H9 (cell line): Measurements from ENCODE around the gene POU6F2. TPM values are rescaled to one million over a fixed set of nuclear protein-coding genes. Genes with fewer than 3 reads are reported as not detected.

Experiments used
- DNase-seq: peaks from one replicate; pipeline ENCODE4 v3.0.0-alpha.2; 2017
- H2AFZ ChIP-seq: one replicate; pipeline ENCODE4 v1.6.1; 2013; ENCODE audit warnings: mild to moderate bottlenecking, low read length, control low read depth, moderate library complexity
- H2AK5ac ChIP-seq: 2 replicates; pipeline ENCODE4 v1.6.1; 2013; ENCODE audit warnings: low read length, control low read depth, mixed read lengths; ENCODE audit not compliant: insufficient read length
- H2BK120ac ChIP-seq: one replicate; pipeline ENCODE4 v1.6.1; 2013; ENCODE audit warnings: low read depth, mild to moderate bottlenecking, low read length, control low read depth, inconsistent platforms; ENCODE audit not compliant: poor library complexity, severe bottlenecking
- H2BK12ac ChIP-seq: 2 replicates; pipeline ENCODE4 v1.6.1; 2013; ENCODE audit warnings: low read length, control low read depth, mixed read lengths, low read depth; ENCODE audit not compliant: insufficient read length
- H2BK15ac ChIP-seq: 2 replicates; pipeline ENCODE4 v1.6.1; 2013; ENCODE audit warnings: low read depth, low read length, control low read depth
- H2BK20ac ChIP-seq: one replicate; pipeline ENCODE4 v1.6.1; 2013; ENCODE audit warnings: low read depth, mild to moderate bottlenecking, low read length, control low read depth, inconsistent platforms; ENCODE audit not compliant: poor library complexity, severe bottlenecking
- H2BK5ac ChIP-seq: 2 replicates; pipeline ENCODE4 v1.6.1; 2013; ENCODE audit warnings: low read length, control low read depth, mixed read lengths; ENCODE audit not compliant: insufficient read length
- H3K14ac ChIP-seq: 2 replicates; pipeline ENCODE4 v1.6.1; 2013; ENCODE audit warnings: low read length, control low read depth; ENCODE audit not compliant: insufficient read depth
- H3K18ac ChIP-seq: 2 replicates; pipeline ENCODE4 v1.6.1; 2013; ENCODE audit warnings: low read depth, mild to moderate bottlenecking, mixed read lengths, low read length, control low read depth; ENCODE audit not compliant: insufficient read length
- H3K23ac ChIP-seq: 2 replicates; pipeline ENCODE4 v1.6.1; 2013; ENCODE audit warnings: low read length, control low read depth, mixed read lengths, low read depth; ENCODE audit not compliant: insufficient read length
- H3K23me2 ChIP-seq: 2 replicates; pipeline ENCODE4 v1.6.1; 2013; ENCODE audit warnings: low read depth, mild to moderate bottlenecking, mixed read lengths, low read length, control low read depth; ENCODE audit not compliant: insufficient read length, poor library complexity, severe bottlenecking
- H3K27ac ChIP-seq: 2 replicates; pipeline ENCODE4 v1.5.1; 2013; ENCODE audit warnings: low read length, control low read depth, mixed read lengths, low read depth; ENCODE audit not compliant: insufficient read length
- H3K27me3 ChIP-seq: 2 replicates; pipeline ENCODE4 v1.6.1; 2013; ENCODE audit warnings: low read length, control low read depth, inconsistent platforms; ENCODE audit not compliant: insufficient read depth
- H3K4ac ChIP-seq: 2 replicates; pipeline ENCODE4 v1.6.1; 2013; ENCODE audit warnings: low read depth, mild to moderate bottlenecking, control low read depth, inconsistent platforms, low read length, moderate library complexity
- H3K4me1 ChIP-seq: 2 replicates; pipeline ENCODE4 v1.6.1; 2013; ENCODE audit warnings: low read length, control low read depth, inconsistent platforms; ENCODE audit not compliant: insufficient read depth
- H3K4me2 ChIP-seq: 2 replicates; pipeline ENCODE4 v1.6.1; 2013; ENCODE audit warnings: low read length, control low read depth, mixed read lengths; ENCODE audit not compliant: insufficient read length, insufficient read depth
- H3K56ac ChIP-seq: 2 replicates; pipeline ENCODE4 v1.6.1; 2013; ENCODE audit warnings: low read depth, mild to moderate bottlenecking, mixed read lengths, low read length, control low read depth; ENCODE audit not compliant: insufficient read length
- H3K79me1 ChIP-seq: 2 replicates; pipeline ENCODE4 v1.6.1; 2013; ENCODE audit warnings: low read depth, mild to moderate bottlenecking, moderate library complexity, low read length, control low read depth, inconsistent platforms; ENCODE audit not compliant: insufficient read depth, poor library complexity, severe bottlenecking
- H3K79me2 ChIP-seq: 2 replicates; pipeline ENCODE4 v1.6.1; 2013; ENCODE audit warnings: low read length, control low read depth, inconsistent platforms; ENCODE audit not compliant: insufficient read depth
- H3K9ac ChIP-seq: 2 replicates; pipeline ENCODE4 v1.6.1; 2013; ENCODE audit warnings: low read length, control low read depth, mixed read lengths; ENCODE audit not compliant: insufficient read length; ENCODE audit errors: extremely low read depth
- H3K9me3 ChIP-seq: one replicate; pipeline ENCODE4 v1.6.1; 2013; ENCODE audit warnings: low read depth, low read length, inconsistent platforms; ENCODE audit not compliant: control insufficient read depth
- H3T11ph ChIP-seq: one replicate; pipeline ENCODE4 v1.6.1; 2013; ENCODE audit warnings: mild to moderate bottlenecking, low read length, control low read depth, inconsistent platforms
- H4K20me1 ChIP-seq: one replicate; pipeline ENCODE4 v1.6.1; 2013; ENCODE audit not compliant: control insufficient read depth, insufficient read length, insufficient read depth
- H4K5ac ChIP-seq: 2 replicates; pipeline ENCODE4 v1.6.1; 2013; ENCODE audit warnings: low read depth, mild to moderate bottlenecking, mixed read lengths, low read length, control low read depth; ENCODE audit not compliant: insufficient read length
- H4K8ac ChIP-seq: replicated peaks from 2 replicates; pipeline ENCODE4 v1.6.1; 2013; ENCODE audit warnings: low read length, control low read depth, mixed read lengths, low read depth; ENCODE audit not compliant: insufficient read length
- H4K91ac ChIP-seq: 2 replicates; pipeline ENCODE4 v1.6.1; 2013; ENCODE audit warnings: low read depth, mild to moderate bottlenecking, moderate library complexity, mixed read lengths, low read length, control low read depth; ENCODE audit not compliant: insufficient read length
- H3K27ac Mint-ChIP-seq, 3 experiments: 2 replicates in 2 of 3; 3 replicates in 1 of 3; pipeline ENCODE4 v1.8.0; 2020 to 2021; ENCODE audit warnings: mixed read lengths in 3 of 3, mild to moderate bottlenecking in 1 of 3, moderate library complexity in 1 of 3
- H3K27me3 Mint-ChIP-seq: 2 replicates; pipeline ENCODE4 v1.8.0; 2021; ENCODE audit warnings: low read depth, mild to moderate bottlenecking, moderate library complexity, mixed read lengths
- H3K36me3 Mint-ChIP-seq, 3 experiments: 2 replicates in 2 of 3; 3 replicates in 1 of 3; pipeline ENCODE4 v1.8.0; 2020 to 2021; ENCODE audit warnings: low read depth in 3 of 3, mixed read lengths in 3 of 3; ENCODE audit not compliant: insufficient read depth in 1 of 3
- H3K4me1 Mint-ChIP-seq, 2 experiments: 2 replicates each; pipeline ENCODE4 v1.8.0; 2020; ENCODE audit warnings: mixed read lengths in 2 of 2
- H3K4me3 Mint-ChIP-seq, 2 experiments: 2 replicates in 1 of 2; 3 replicates in 1 of 2; pipeline ENCODE4 v1.8.0; 2020 to 2021; ENCODE audit warnings: mild to moderate bottlenecking in 2 of 2, mixed read lengths in 2 of 2, moderate library complexity in 1 of 2
- H3K9me3 Mint-ChIP-seq, 2 experiments: 2 replicates in 1 of 2; 3 replicates in 1 of 2; pipeline ENCODE4 v1.8.0; 2020; ENCODE audit warnings: mild to moderate bottlenecking in 2 of 2, mixed read lengths in 2 of 2, moderate library complexity in 1 of 2
- CTCF ChIP-seq: fragments of 200-600 bp; sonication (generic); conservative IDR thresholded peaks from 3 replicates; pipeline ENCODE4 v1.8.0; 2021; ENCODE audit warnings: antibody characterized with exemption, mild to moderate bottlenecking
- WGBS: extraction: QIAGEN DNeasy Blood & Tissue Kit; methylation state at CpG from one replicate; pipeline ENCODE4 v1.1.7; 2013; ENCODE audit warnings: missing lambda C conversion rate, low lambda C conversion rate, mixed read lengths; ENCODE audit not compliant: insufficient read length; ENCODE audit errors: extremely low coverage; 5-methylcytosine and 5-hydroxymethylcytosine counted together
- total RNA-seq: library from RNA; stranded (reverse); gene quantifications from 2 replicates; pipeline ENCODE4 v1.2.1, GENCODE V29; 2021

Gene POU6F2
- total RNA-seq, 1 experiment from 2014 or later: 1.9 TPM

- Histone ChIP-seq H3K27ac (no peak overlapping the region), H4K8ac (no peak overlapping the region), H2AFZ (no peak overlapping the region), H3K18ac (no peak overlapping the region), H3K79me1 (no peaks in the 10 kb centered on the region), H2BK12ac (no peak overlapping the region), H4K91ac (no peak overlapping the region), H2BK5ac (no peak overlapping the region), H2AK5ac (no peak overlapping the region), H3K79me2 (no peaks in the 10 kb centered on the region), H2BK20ac (no peak overlapping the region), H3T11ph (no peak overlapping the region), H3K56ac (no peak overlapping the region), H3K4ac (no peak overlapping the region), H2BK15ac (no peak overlapping the region), H3K9me3 (no peaks in the 10 kb centered on the region), H3K27me3 (no peaks in the 10 kb centered on the region), H3K9ac (no peak overlapping the region), H4K20me1 (no peaks in the 10 kb centered on the region), H4K5ac (no peak overlapping the region), H3K23me2 (peaks cover 7% of the 10 kb centered on the region), H3K4me2 (no peak overlapping the region), H3K14ac (no peak overlapping the region), H3K23ac (no peak overlapping the region), H3K4me1 (no peaks in the 10 kb centered on the region; the same call in 1 of the 2 replicates), H2BK120ac (no peak overlapping the region)
- H3K4me3 Mint-ChIP-seq: no peak overlapping the region
- peaks cover 27 to 32% of the 10 kb centered on the region in 2 experiments for H3K4me1 Mint-ChIP-seq
- no CpG with 5 or more reads among the region's 5 CpGs for WGBS
- no peak overlapping the region; a peak in 1 of 7 replicates for H3K27ac Mint-ChIP-seq
- H3K9me3 Mint-ChIP-seq: no peaks in the 10 kb centered on the region
- no peak for TF ChIP-seq CTCF
- no peaks in the 10 kb centered on the region for H3K36me3 Mint-ChIP-seq
- DNase-seq: no peak
- peaks cover 5% of the 10 kb centered on the region for H3K27me3 Mint-ChIP-seq
Measured at GRCh38 chr7:39410582-39410981, 432.9 kb downstream of the POU6F2 start.
